ENCODE data around the gene OR51E1. TPM values are rescaled to one million over a fixed set of nuclear protein-coding genes. Genes with fewer than 3 reads are reported as not detected.

Gene OR51E1
- total and polyA plus RNA-seq, 9 of the 15 experiments (the other 6 are each of a cell fraction or from before 2014, with no cell fraction given): 0.03 to 0.04 TPM; not detected in 7

GRCh38 chr11:4695442-4695841 is 51.7 kb downstream of the OR51E1 start (continued):
- no peak for TF ChIP-seq TFAP4 (CRISPR knock-in tag; IDR thresholded peaks at IDR 0.05; ENCODE audit: borderline replicate concordance)
- TF ChIP-seq USF2 (CRISPR knock-in tag; IDR thresholded peaks at IDR 0.05): no peak
- no peak for TF ChIP-seq POLR2AphosphoS5 (IDR thresholded peaks at IDR 0.05; ENCODE audit: control insufficient read depth, insufficient read depth, low read depth, low read length)
- TF ChIP-seq BRD9 (IDR thresholded peaks at IDR 0.05; ENCODE audit: low read depth, partially characterized antibody): no peak
- no peak for TF ChIP-seq ATF6 (CRISPR knock-in tag; IDR thresholded peaks at IDR 0.05)
- TF ChIP-seq HOMEZ (CRISPR knock-in tag; IDR thresholded peaks at IDR 0.05): no peak
- no peak for TF ChIP-seq MCM5 (IDR thresholded peaks at IDR 0.05; ENCODE audit: low read depth)
- no peak for TF ChIP-seq DMBX1 (CRISPR knock-in tag; IDR thresholded peaks at IDR 0.05; ENCODE audit: borderline replicate concordance)
- TF ChIP-seq STAG1 (CRISPR knock-in tag; IDR thresholded peaks at IDR 0.05; ENCODE audit: borderline replicate concordance): no peak

All from K562 (cell line).